ENCODE results near the gene NDUFV2.

Gene NDUFV2

DNA sequence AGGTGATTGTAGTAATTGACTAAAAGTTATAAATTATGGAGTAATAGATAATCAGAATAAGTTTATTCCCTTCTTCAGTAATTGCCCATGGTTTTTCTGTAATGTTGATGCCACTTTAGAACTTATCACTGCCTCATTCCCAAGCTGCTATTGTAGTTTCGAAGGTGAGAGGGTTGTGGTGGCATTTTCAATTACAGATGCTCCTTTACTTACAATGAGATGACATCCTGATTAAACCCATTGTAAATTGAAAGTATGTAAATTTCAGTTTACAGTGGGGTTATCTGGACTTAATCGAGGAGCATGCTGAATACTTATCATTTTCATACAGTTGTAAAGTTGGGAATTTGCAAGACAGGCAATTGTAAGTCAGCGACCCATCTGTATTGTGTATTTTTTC is 2.9 kb downstream of the NDUFV2 start:
- no peak for ATAC-seq
- TF ChIP-seq ISL1 (CRISPR knock-in tag; IDR thresholded peaks at IDR 0.05) (no peak), BACH2 (CRISPR knock-in tag; IDR thresholded peaks at IDR 0.05; ENCODE audit: borderline replicate concordance) (no peak), CSDC2 (CRISPR knock-in tag; IDR thresholded peaks at IDR 0.05) (no peak), ZNF70 (CRISPR knock-in tag; IDR thresholded peaks at IDR 0.05) (no peak), GLIS3 (CRISPR knock-in tag; IDR thresholded peaks at IDR 0.05) (no peak), SNAI2 (CRISPR knock-in tag; IDR thresholded peaks at IDR 0.05) (no peak)
- TF ChIP-seq, protein P1, sequence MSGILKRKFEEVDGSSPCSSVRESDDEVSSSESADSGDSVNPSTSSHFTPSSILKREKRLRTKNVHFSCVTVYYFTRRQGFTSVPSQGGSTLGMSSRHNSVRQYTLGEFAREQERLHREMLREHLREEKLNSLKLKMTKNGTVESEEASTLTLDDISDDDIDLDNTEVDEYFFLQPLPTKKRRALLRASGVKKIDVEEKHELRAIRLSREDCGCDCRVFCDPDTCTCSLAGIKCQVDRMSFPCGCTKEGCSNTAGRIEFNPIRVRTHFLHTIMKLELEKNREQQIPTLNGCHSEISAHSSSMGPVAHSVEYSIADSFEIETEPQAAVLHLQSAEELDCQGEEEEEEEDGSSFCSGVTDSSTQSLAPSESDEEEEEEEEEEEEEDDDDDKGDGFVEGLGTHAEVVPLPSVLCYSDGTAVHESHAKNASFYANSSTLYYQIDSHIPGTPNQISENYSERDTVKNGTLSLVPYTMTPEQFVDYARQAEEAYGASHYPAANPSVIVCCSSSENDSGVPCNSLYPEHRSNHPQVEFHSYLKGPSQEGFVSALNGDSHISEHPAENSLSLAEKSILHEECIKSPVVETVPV (CRISPR knock-in tag; IDR thresholded peaks at IDR 0.05), result no peak
- TF ChIP-seq, protein P2, sequence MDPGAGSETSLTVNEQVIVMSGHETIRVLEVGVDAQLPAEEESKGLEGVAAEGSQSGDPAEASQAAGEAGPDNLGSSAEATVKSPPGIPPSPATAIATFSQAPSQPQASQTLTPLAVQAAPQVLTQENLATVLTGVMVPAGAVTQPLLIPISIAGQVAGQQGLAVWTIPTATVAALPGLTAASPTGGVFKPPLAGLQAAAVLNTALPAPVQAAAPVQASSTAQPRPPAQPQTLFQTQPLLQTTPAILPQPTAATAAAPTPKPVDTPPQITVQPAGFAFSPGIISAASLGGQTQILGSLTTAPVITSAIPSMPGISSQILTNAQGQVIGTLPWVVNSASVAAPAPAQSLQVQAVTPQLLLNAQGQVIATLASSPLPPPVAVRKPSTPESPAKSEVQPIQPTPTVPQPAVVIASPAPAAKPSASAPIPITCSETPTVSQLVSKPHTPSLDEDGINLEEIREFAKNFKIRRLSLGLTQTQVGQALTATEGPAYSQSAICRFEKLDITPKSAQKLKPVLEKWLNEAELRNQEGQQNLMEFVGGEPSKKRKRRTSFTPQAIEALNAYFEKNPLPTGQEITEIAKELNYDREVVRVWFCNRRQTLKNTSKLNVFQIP (CRISPR knock-in tag; IDR thresholded peaks at IDR 0.05; ENCODE audit: borderline replicate concordance, low read depth), result no peak

DNA sequence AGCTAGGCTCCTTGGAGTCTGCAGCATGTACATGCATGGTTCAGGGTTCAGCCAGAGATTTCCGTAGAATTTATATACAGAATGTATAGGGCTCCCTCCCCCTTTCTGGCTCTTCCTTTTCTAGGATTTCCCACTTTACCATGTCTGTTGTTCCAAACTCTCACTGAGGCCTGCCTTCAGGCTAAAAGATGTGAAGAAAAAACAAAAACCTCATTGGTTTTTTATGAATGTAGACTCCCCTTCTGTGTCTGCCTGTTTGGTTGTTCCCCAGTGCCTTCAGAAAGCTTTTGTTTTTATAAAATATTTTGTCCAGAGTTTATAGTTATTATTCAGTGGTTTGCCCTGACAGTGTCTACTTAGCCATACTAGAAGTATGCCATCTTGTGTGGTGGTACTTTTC is 3.6 kb downstream of the NDUFV2 start:
- no peak for ATAC-seq
- TF ChIP-seq RARB (CRISPR knock-in tag; IDR thresholded peaks at IDR 0.05) (no peak), ZNF565 (CRISPR knock-in tag; conservative IDR thresholded peaks at IDR 0.05; ENCODE audit: low read depth) (no peak), CSDC2 (CRISPR knock-in tag; IDR thresholded peaks at IDR 0.05) (no peak), ZFP30 (CRISPR knock-in tag; IDR thresholded peaks at IDR 0.05) (no peak), BACH2 (CRISPR knock-in tag; IDR thresholded peaks at IDR 0.05; ENCODE audit: borderline replicate concordance) (no peak), ESRRG (CRISPR knock-in tag; IDR thresholded peaks at IDR 0.05) (no peak), TCF4 (CRISPR knock-in tag; IDR thresholded peaks at IDR 0.05; ENCODE audit: borderline replicate concordance) (no peak), ZNF8 (CRISPR knock-in tag; IDR thresholded peaks at IDR 0.05) (no peak), OSR1 (CRISPR knock-in tag; IDR thresholded peaks at IDR 0.05) (no peak), GLIS3 (CRISPR knock-in tag; IDR thresholded peaks at IDR 0.05) (no peak)
- TF ChIP-seq, protein P2 (CRISPR knock-in tag; IDR thresholded peaks at IDR 0.05; ENCODE audit: borderline replicate concordance, low read depth), result no peak
- TF ChIP-seq, protein P3, sequence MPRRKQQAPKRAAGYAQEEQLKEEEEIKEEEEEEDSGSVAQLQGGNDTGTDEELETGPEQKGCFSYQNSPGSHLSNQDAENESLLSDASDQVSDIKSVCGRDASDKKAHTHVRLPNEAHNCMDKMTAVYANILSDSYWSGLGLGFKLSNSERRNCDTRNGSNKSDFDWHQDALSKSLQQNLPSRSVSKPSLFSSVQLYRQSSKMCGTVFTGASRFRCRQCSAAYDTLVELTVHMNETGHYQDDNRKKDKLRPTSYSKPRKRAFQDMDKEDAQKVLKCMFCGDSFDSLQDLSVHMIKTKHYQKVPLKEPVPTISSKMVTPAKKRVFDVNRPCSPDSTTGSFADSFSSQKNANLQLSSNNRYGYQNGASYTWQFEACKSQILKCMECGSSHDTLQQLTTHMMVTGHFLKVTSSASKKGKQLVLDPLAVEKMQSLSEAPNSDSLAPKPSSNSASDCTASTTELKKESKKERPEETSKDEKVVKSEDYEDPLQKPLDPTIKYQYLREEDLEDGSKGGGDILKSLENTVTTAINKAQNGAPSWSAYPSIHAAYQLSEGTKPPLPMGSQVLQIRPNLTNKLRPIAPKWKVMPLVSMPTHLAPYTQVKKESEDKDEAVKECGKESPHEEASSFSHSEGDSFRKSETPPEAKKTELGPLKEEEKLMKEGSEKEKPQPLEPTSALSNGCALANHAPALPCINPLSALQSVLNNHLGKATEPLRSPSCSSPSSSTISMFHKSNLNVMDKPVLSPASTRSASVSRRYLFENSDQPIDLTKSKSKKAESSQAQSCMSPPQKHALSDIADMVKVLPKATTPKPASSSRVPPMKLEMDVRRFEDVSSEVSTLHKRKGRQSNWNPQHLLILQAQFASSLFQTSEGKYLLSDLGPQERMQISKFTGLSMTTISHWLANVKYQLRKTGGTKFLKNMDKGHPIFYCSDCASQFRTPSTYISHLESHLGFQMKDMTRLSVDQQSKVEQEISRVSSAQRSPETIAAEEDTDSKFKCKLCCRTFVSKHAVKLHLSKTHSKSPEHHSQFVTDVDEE (CRISPR knock-in tag; IDR thresholded peaks at IDR 0.05), result no peak

DNA sequence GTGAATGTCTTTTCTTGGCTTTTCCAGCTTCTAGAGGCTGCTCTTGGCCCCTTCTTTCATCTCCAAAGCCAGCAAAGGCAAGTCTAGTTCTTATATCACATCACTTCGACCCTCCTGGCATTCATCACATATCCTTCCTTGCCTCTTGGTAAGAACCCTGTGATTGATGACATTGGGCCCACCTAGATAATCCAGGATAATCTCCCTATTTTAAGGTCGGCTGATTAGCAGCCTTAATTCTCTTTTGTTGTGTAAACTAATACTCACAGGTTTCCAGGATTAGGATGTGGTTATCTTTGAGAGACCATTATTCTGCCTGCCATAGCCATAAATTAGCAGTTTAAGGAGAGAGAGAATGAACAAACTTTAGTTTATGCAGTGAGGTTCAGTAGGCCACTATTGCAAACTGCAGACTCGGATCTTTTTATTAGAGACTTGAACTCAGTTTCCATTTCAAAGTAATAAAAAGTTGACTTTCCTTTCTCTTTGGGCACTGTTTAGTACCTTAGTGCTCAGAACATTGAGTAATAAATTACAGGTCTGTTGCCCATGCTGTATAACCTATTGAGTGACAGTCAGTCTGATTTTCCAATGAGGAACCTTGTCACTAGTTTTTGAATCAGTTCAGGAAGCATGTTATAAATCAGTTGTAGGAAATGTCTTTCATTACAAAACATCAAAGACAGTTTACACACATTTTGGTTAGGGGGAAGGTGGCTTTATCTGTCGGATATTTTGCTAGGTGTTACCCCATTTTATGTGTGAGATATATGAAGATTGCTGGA is 4.5 kb downstream of the NDUFV2 start:
- no peak for ATAC-seq
- TF ChIP-seq, protein P4, sequence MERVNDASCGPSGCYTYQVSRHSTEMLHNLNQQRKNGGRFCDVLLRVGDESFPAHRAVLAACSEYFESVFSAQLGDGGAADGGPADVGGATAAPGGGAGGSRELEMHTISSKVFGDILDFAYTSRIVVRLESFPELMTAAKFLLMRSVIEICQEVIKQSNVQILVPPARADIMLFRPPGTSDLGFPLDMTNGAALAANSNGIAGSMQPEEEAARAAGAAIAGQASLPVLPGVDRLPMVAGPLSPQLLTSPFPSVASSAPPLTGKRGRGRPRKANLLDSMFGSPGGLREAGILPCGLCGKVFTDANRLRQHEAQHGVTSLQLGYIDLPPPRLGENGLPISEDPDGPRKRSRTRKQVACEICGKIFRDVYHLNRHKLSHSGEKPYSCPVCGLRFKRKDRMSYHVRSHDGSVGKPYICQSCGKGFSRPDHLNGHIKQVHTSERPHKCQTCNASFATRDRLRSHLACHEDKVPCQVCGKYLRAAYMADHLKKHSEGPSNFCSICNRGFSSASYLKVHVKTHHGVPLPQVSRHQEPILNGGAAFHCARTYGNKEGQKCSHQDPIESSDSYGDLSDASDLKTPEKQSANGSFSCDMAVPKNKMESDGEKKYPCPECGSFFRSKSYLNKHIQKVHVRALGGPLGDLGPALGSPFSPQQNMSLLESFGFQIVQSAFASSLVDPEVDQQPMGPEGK (CRISPR knock-in tag; IDR thresholded peaks at IDR 0.05; ENCODE audit: borderline replicate concordance), result no peak
- no peak for TF ChIP-seq ARNTL (CRISPR knock-in tag; IDR thresholded peaks at IDR 0.05; ENCODE audit: borderline replicate concordance, low read depth)
- TF ChIP-seq, protein P3 (CRISPR knock-in tag; IDR thresholded peaks at IDR 0.05), result no peak
- no peak for TF ChIP-seq ZC3H10 (CRISPR knock-in tag; IDR thresholded peaks at IDR 0.05)
- TF ChIP-seq ZNF565 (CRISPR knock-in tag; conservative IDR thresholded peaks at IDR 0.05; ENCODE audit: low read depth), result no peak
- no peak for TF ChIP-seq SNAI2 (CRISPR knock-in tag; IDR thresholded peaks at IDR 0.05)
- TF ChIP-seq RARB (CRISPR knock-in tag; IDR thresholded peaks at IDR 0.05), result no peak
- TF ChIP-seq, protein P2 (CRISPR knock-in tag; IDR thresholded peaks at IDR 0.05; ENCODE audit: borderline replicate concordance, low read depth), result no peak
- TF ChIP-seq ZNF70 (CRISPR knock-in tag; IDR thresholded peaks at IDR 0.05), result no peak
- no peak for TF ChIP-seq CSDC2 (CRISPR knock-in tag; IDR thresholded peaks at IDR 0.05)
- no peak for TF ChIP-seq PPARA (CRISPR knock-in tag; IDR thresholded peaks at IDR 0.05; ENCODE audit: borderline replicate concordance)
- no peak for TF ChIP-seq GLIS3 (CRISPR knock-in tag; IDR thresholded peaks at IDR 0.05)
